Thyroid gland (tissue), 4 donors: Measurements from ENCODE around the gene PLXND1. TPM values are rescaled to one million over a fixed set of nuclear protein-coding genes. Genes with fewer than 3 reads are reported as not detected.

Source experiments
- DNase-seq, 2 donors: peaks; one replicate each; pipeline ENCODE4 v3.0.0-alpha.2; 2019
- H3K27ac ChIP-seq, 3 donors: fragments of 200-600 bp; sonication (generic); 1 replicate in 2 of 3; 2 replicates in 1 of 3; pipeline ENCODE4 v1.5.1; 2016 to 2019; ENCODE audit warnings: mild to moderate bottlenecking in 1 of 3, moderate library complexity in 1 of 3
- H3K27me3 ChIP-seq: fragments of 200-600 bp; sonication (generic); one replicate; pipeline ENCODE4 v1.5.1; 2019
- H3K36me3 ChIP-seq, 2 donors: fragments of 200-600 bp; sonication (generic); one replicate each; pipeline ENCODE4 v1.5.1; 2016 to 2019
- H3K4me1 ChIP-seq, 2 donors: fragments of 200-600 bp; sonication (generic); one replicate each; pipeline ENCODE4 v1.5.1; 2017 to 2019
- H3K4me3 ChIP-seq, 3 donors: fragments of 200-600 bp; sonication (generic); replicated peaks in 1 of 3; 1 replicate in 2 of 3; 2 replicates in 1 of 3; pipeline ENCODE4 v1.5.1; 2016; ENCODE audit warnings: mild to moderate bottlenecking in 1 of 3
- H3K9me3 ChIP-seq: fragments of 200-600 bp; sonication (generic); one replicate; pipeline ENCODE4 v1.5.1; 2017
- POLR2A ChIP-seq, 2 donors: fragments of 450-650 bp; IDR thresholded peaks; one replicate each; pipeline ENCODE4 v1.6.1; 2017; ENCODE audit warnings: antibody characterized with exemption in 2 of 2, mild to moderate bottlenecking in 2 of 2, moderate library complexity in 1 of 2
- WGBS, 2 donors: methylation state at CpG; one replicate each; pipeline ENCODE4 v1.1.5; 2017; 5-methylcytosine and 5-hydroxymethylcytosine counted together
- intact Hi-C: fragments of 100-400 bp; cut with DNase I; formaldehyde crosslinking; loops from one replicate; pipeline ENCODE4 v1.15.1; 2023
- total RNA-seq, 4 donors: library from RNA; depleted of rRNA; stranded (reverse); fragments of >200 nt; gene quantifications; one replicate each; pipeline ENCODE4 v1.2.3, GENCODE V29; 2016
- TF ChIP-seq, protein P1 (sequence below), 6 experiments: fragments of 200-600 bp in 3 of 6; fragments of 450-650 bp in 3 of 6; sonication (generic) in 3 of 6; IDR thresholded peaks; one replicate each; pipeline ENCODE4 v1.5.1; 2016 to 2019; ENCODE audit warnings: antibody characterized with exemption in 6 of 6, mild to moderate bottlenecking in 2 of 6, inconsistent platforms in 1 of 6, moderate library complexity in 1 of 6

The PLXND1 gene
- total RNA-seq, 4 donors from 2014 or later = 50.7 to 69.8 (median 60.8) TPM

DNA sequence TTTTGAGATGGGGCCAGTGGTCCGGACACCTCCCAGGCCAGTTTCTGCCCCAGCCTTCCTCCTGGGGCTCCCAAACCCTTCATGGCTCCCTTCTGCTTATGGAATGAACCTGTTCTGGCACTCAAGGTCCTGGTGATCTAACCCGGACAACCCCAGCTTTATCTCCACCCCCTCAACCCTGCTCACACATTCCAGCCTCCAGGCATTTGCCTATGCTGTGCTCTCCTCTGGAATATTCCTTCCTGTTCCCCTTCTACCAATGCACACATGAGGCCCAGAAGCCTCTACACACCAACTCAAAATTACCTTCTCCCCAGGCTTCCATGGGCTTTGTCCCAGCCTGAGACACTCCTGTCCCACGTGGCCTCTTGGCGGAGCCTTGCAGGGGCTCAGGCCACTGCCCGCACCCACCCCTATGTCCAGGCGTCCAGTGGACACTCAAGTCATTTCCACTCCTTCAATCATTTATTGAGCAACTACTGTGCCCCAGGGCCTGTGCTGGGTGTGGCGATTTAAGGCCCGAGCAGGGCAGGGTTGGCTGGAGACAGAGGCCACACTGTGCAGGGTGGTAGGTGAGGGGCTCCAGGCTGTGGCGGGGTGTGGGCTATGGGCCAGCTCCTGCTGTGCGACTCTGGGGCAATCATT is 18.8 kb downstream of the PLXND1 start:
- no peak overlapping the region for H3K4me3 ChIP-seq
- intact Hi-C loops = no loop called here
- no peaks in the 10 kb centered on the region for H3K9me3 ChIP-seq
- peaks cover 11 to 15% of the 10 kb centered on the region in 2 donors for H3K36me3 ChIP-seq
- WGBS, 2 donors = 82 to 90% methylated on average over 8 to 10 of the region's 10 CpGs
- no peak for DNase-seq
- H3K27me3 ChIP-seq = no peaks in the 10 kb centered on the region
- TF ChIP-seq, protein P1, sequence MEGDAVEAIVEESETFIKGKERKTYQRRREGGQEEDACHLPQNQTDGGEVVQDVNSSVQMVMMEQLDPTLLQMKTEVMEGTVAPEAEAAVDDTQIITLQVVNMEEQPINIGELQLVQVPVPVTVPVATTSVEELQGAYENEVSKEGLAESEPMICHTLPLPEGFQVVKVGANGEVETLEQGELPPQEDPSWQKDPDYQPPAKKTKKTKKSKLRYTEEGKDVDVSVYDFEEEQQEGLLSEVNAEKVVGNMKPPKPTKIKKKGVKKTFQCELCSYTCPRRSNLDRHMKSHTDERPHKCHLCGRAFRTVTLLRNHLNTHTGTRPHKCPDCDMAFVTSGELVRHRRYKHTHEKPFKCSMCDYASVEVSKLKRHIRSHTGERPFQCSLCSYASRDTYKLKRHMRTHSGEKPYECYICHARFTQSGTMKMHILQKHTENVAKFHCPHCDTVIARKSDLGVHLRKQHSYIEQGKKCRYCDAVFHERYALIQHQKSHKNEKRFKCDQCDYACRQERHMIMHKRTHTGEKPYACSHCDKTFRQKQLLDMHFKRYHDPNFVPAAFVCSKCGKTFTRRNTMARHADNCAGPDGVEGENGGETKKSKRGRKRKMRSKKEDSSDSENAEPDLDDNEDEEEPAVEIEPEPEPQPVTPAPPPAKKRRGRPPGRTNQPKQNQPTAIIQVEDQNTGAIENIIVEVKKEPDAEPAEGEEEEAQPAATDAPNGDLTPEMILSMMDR (IDR thresholded peaks at IDR 0.05) = no peak
- TF ChIP-seq POLR2A (IDR thresholded peaks at IDR 0.05) = no peak
- peaks cover 19 to 52% of the 10 kb centered on the region in 2 donors for H3K4me1 ChIP-seq
- peak overlapping the region in 2 of 3 donors; percentile 12 to 45 for H3K27ac ChIP-seq

- Histone ChIP-seq H3K27ac (peak overlapping the region in 2 of 3 donors; percentile 12), H3K36me3 (peaks cover 11 to 18% of the 10 kb centered on the region in 2 donors), H3K4me3 (no peak overlapping the region), H3K27me3 (no peaks in the 10 kb centered on the region), H3K4me1 (peaks cover 11 to 44% of the 10 kb centered on the region in 2 donors), H3K9me3 (no peaks in the 10 kb centered on the region)
- 72 to 77% methylated on average over 14 to 17 of the region's 17 CpGs for WGBS, 2 donors
- intact Hi-C loops = no loop called here
- DNase-seq = no peak
- TF ChIP-seq, protein P1 (IDR thresholded peaks at IDR 0.05) = no peak
- TF ChIP-seq POLR2A (IDR thresholded peaks at IDR 0.05) = no peak
Observed at GRCh38 chr3:129586746-129587430, 19.6 kb downstream of the PLXND1 start.

GRCh38 chr3:129585949-129586657 is 20.4 kb downstream of the PLXND1 start:
- H3K36me3 ChIP-seq = peaks cover 11 to 18% of the 10 kb centered on the region in 2 donors
- TF ChIP-seq, protein P1 (IDR thresholded peaks at IDR 0.05) = no peak
- TF ChIP-seq POLR2A (IDR thresholded peaks at IDR 0.05) = no peak
- no peak overlapping the region for H3K4me3 ChIP-seq
- H3K27me3 ChIP-seq = no peaks in the 10 kb centered on the region
- whole genome bisulfite sequencing, 2 donors = 92 to 95% methylated on average over 21 to 26 of the region's 27 CpGs
- H3K9me3 ChIP-seq = no peaks in the 10 kb centered on the region
- H3K27ac ChIP-seq = no peak overlapping the region
- intact Hi-C loops = no loop called here
- no peak for DNase-seq
- peaks cover 11 to 37% of the 10 kb centered on the region in 2 donors for H3K4me1 ChIP-seq

DNA sequence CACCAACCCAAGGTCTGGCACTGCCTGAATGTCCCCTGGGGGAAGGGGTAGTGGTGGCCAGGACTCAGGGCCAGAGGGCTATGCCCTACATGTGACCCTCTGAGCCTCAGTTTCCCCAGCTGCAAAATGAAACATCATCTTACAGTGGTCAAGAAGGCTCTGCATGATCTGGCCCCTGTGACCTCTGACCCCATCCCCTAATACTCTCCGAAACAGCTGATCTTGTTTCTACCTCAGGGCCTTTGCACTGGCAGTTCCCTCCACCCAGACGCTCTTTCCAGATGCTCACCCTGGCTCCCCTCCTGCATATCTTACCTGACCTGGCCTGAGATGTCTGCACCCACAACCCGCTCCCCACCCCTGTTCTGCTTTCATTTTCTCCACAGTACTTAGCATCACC is 21.8 kb downstream of the PLXND1 start:
- no peak for TF ChIP-seq POLR2A (IDR thresholded peaks at IDR 0.05)
- TF ChIP-seq, protein P1 (IDR thresholded peaks at IDR 0.05) = no peak
- whole genome bisulfite sequencing, 2 donors = 81 to 99% methylated on average over 3 of the region's 3 CpGs
- no peak for DNase-seq
- intact Hi-C loops = no loop called here
- no peak overlapping the region for H3K27ac ChIP-seq
- no peaks in the 10 kb centered on the region for H3K9me3 ChIP-seq
- H3K4me3 ChIP-seq = no peak overlapping the region
- H3K4me1 ChIP-seq = peaks cover 2 to 22% of the 10 kb centered on the region in 2 donors
- H3K27me3 ChIP-seq = no peaks in the 10 kb centered on the region
- H3K36me3 ChIP-seq = peaks cover 11 to 18% of the 10 kb centered on the region in 2 donors
